Measurements from ENCODE around the gene ENOX1.

Gene ENOX1

GRCh38 chr13:43475140-43475539 is 311.6 kb downstream of the ENOX1 start:
- no peak for DNase-seq

- DNase-seq = peak; percentile 61 to 68 (median 62)
These were observed 313.3 kb downstream of the ENOX1 start for GRCh38 chr13:43473437-43473836.

- DNase-seq = peak in 2 of 3 donors; percentile 38 to 57
These were observed 313.8 kb downstream of the ENOX1 start for GRCh38 chr13:43472980-43473379.

GRCh38 chr13:43472339-43472738 is 314.4 kb downstream of the ENOX1 start:
- no peak for DNase-seq

GRCh38 chr13:43470610-43471009 is 316.2 kb downstream of the ENOX1 start:
- no peak for DNase-seq

GRCh38 chr13:43469791-43470190 is 317.0 kb downstream of the ENOX1 start:
- DNase-seq = no peak

GRCh38 chr13:43464578-43465264 is 322.1 kb downstream of the ENOX1 start:
- no peak for DNase-seq

- no peak for DNase-seq
These were observed 338.0 kb downstream of the ENOX1 start for GRCh38 chr13:43448605-43449336.

- no peak for DNase-seq
These were observed 340.6 kb downstream of the ENOX1 start for GRCh38 chr13:43446126-43446525.

- DNase-seq = no peak
These were observed 341.1 kb downstream of the ENOX1 start for GRCh38 chr13:43445668-43446067.

GRCh38 chr13:43444081-43444480 is 342.7 kb downstream of the ENOX1 start:
- DNase-seq = no peak

GRCh38 chr13:43441899-43442499 is 344.8 kb downstream of the ENOX1 start:
- no peak for DNase-seq

GRCh38 chr13:43441464-43441863 is 345.3 kb downstream of the ENOX1 start:
- no peak for DNase-seq

GRCh38 chr13:43434191-43434590 is 352.6 kb downstream of the ENOX1 start:
- DNase-seq = peak; percentile 47 to 60 (median 55)

GRCh38 chr13:43433691-43434141 is 353.1 kb downstream of the ENOX1 start:
- DNase-seq = no peak

- DNase-seq = no peak
These were observed 353.8 kb downstream of the ENOX1 start for GRCh38 chr13:43432958-43433357.

GRCh38 chr13:43431841-43432240 is 354.9 kb downstream of the ENOX1 start:
- DNase-seq = peak in 2 of 3 donors; percentile 6 to 22

- DNase-seq = no peak
These were observed 355.5 kb downstream of the ENOX1 start for GRCh38 chr13:43431290-43431716.

- no peak for DNase-seq
These were observed 358.1 kb downstream of the ENOX1 start for GRCh38 chr13:43428545-43429296.

GRCh38 chr13:43426355-43426754 is 360.4 kb downstream of the ENOX1 start:
- no peak for DNase-seq

GRCh38 chr13:43425234-43425633 is 361.5 kb downstream of the ENOX1 start:
- DNase-seq = no peak

GRCh38 chr13:43424412-43424811 is 362.4 kb downstream of the ENOX1 start:
- no peak for DNase-seq

- no peak for DNase-seq
These were observed 364.7 kb downstream of the ENOX1 start for GRCh38 chr13:43422116-43422515.

Data from suppressor macrophage treated with lipopolysaccharide for 1 hour (primary cell).